SW480 (cell line): ENCODE results near the gene MRGPRF.

ENCODE experiments used
- DNase-seq: peaks from one replicate; pipeline ENCODE4 v3.0.0-alpha.2; 2016; ENCODE audit warnings: low spot score

The MRGPRF gene

GRCh38 chr11:68963779-68964178 is 49.3 kb downstream of the MRGPRF start:
- DNase-seq, result no peak

- no peak for DNase-seq
Measured at GRCh38 chr11:68962527-68963250, 50.4 kb downstream of the MRGPRF start.

- DNase-seq, result no peak
Measured at GRCh38 chr11:68961245-68961644, 51.8 kb downstream of the MRGPRF start.

GRCh38 chr11:68960294-68961071 is 52.6 kb downstream of the MRGPRF start:
- no peak for DNase-seq

- no peak for DNase-seq
Measured at GRCh38 chr11:68959465-68960293, 53.4 kb downstream of the MRGPRF start.

GRCh38 chr11:68958211-68958610 is 54.8 kb downstream of the MRGPRF start:
- DNase-seq, result no peak

GRCh38 chr11:68956547-68957254 is 56.3 kb downstream of the MRGPRF start:
- DNase-seq, result no peak

- DNase-seq, result no peak
Measured at GRCh38 chr11:68956142-68956541, 56.9 kb downstream of the MRGPRF start.

GRCh38 chr11:68955607-68955958 is 57.5 kb downstream of the MRGPRF start:
- DNase-seq, result no peak

- DNase-seq, result peak; percentile 68
Measured at GRCh38 chr11:68954836-68955606, 58.0 kb downstream of the MRGPRF start.
